GM21529 (cell line): ENCODE measurements around the gene ATG4D.
A peak's percentile ranks its signal among the peaks of the same experiment; 100 is the strongest.

Source experiments
- ATAC-seq: cut with Tn5 transposase; IDR thresholded peaks from one replicate; pipeline ENCODE4 v1.9.1; 2021; ENCODE audit not compliant: unreplicated experiment

The ATG4D gene

GRCh38 chr19:10574462-10574861, 30.8 kb downstream of the ATG4D start:
- ATAC-seq, result no peak

- ATAC-seq, result no peak
Observed at GRCh38 chr19:10575011-10575716, 31.5 kb downstream of the ATG4D start.

GRCh38 chr19:10577951-10578350, 34.2 kb downstream of the ATG4D start:
- ATAC-seq, result no peak

GRCh38 chr19:10580979-10581631, 37.4 kb downstream of the ATG4D start:
- ATAC-seq, result no peak

- ATAC-seq, result no peak
Observed at GRCh38 chr19:10582091-10582490, 38.4 kb downstream of the ATG4D start.

GRCh38 chr19:10583036-10583776, 39.5 kb downstream of the ATG4D start:
- ATAC-seq, result no peak

GRCh38 chr19:10586396-10586795, 42.7 kb downstream of the ATG4D start:
- ATAC-seq, result no peak

GRCh38 chr19:10587022-10587838, 43.5 kb downstream of the ATG4D start, which contains the start of gene AP1M2:
AP1M2 (minus strand) TSS chr19:10587312; CDS start chr19:10587231, 81 bp downstream.
- ATAC-seq, result no peak

- ATAC-seq, result no peak
Observed at GRCh38 chr19:10587839-10588150, 44.1 kb downstream of the ATG4D start.

GRCh38 chr19:10593148-10593547, 49.4 kb downstream of the ATG4D start:
- ATAC-seq, result no peak

- no peak for ATAC-seq
Observed at GRCh38 chr19:10593820-10594637, 50.3 kb downstream of the ATG4D start.

- ATAC-seq, result no peak
Observed at GRCh38 chr19:10600149-10600548, 56.4 kb downstream of the ATG4D start.

- no peak for ATAC-seq
Observed at GRCh38 chr19:10601999-10602329, 58.3 kb downstream of the ATG4D start.

GRCh38 chr19:10602330-10603083, 58.8 kb downstream of the ATG4D start:
- ATAC-seq, result peak; percentile 61
